Lung (tissue), 16 donors: Measurements from ENCODE around the gene MAG. TPM values are rescaled to one million over a fixed set of nuclear protein-coding genes. Genes with fewer than 3 reads are reported as not detected.

Source experiments
- ATAC-seq: fragments of 200-7000 bp; cut with Tn5 transposase; one replicate; pipeline ENCODE4 v1.9.1; 2020; ENCODE audit warnings: moderate number of reproducible peaks; ENCODE audit not compliant: insufficient read depth, low FRiP score
- DNase-seq, 3 donors: peaks; one replicate each; pipeline ENCODE4 v3.0.0-alpha.2; 2013 to 2017
- H3K27ac ChIP-seq, 2 donors: one replicate each; pipeline ENCODE4 v1.5.1; 2013; ENCODE audit warnings: mild to moderate bottlenecking in 2 of 2, moderate library complexity in 2 of 2, control low read depth in 1 of 2, inconsistent platforms in 1 of 2, low read depth in 1 of 2, low read length in 1 of 2
- H3K27me3 ChIP-seq, 3 donors: one replicate each; pipeline ENCODE4 v1.5.1; 2013; ENCODE audit warnings: low read length in 2 of 3; ENCODE audit not compliant: control insufficient read depth in 3 of 3, insufficient read depth in 3 of 3
- H3K36me3 ChIP-seq, 4 donors: one replicate each; pipeline ENCODE4 v1.5.1; 2013; ENCODE audit warnings: low read length in 4 of 4, mild to moderate bottlenecking in 1 of 4, moderate library complexity in 1 of 4; ENCODE audit not compliant: control insufficient read depth in 4 of 4, insufficient read depth in 4 of 4
- H3K4me1 ChIP-seq, 5 donors: one replicate each; pipeline ENCODE4 v1.5.1; 2013; ENCODE audit warnings: low read length in 5 of 5, mild to moderate bottlenecking in 2 of 5, moderate library complexity in 1 of 5; ENCODE audit not compliant: control insufficient read depth in 5 of 5, insufficient read depth in 5 of 5
- H3K4me3 ChIP-seq: one replicate; pipeline ENCODE4 v1.5.1; 2013; ENCODE audit warnings: mild to moderate bottlenecking, control low read depth, moderate library complexity
- H3K9ac ChIP-seq, 2 donors: one replicate each; pipeline ENCODE4 v1.5.1; 2013; ENCODE audit warnings: low read length in 2 of 2, control low read depth in 1 of 2; ENCODE audit not compliant: insufficient read depth in 1 of 2
- H3K9me3 ChIP-seq, 4 donors: one replicate each; pipeline ENCODE4 v1.5.1; 2013; ENCODE audit warnings: low read length in 3 of 4, mild to moderate bottlenecking in 1 of 4, moderate library complexity in 1 of 4; ENCODE audit not compliant: control insufficient read depth in 4 of 4, insufficient read depth in 3 of 4
- CTCF ChIP-seq: IDR thresholded peaks from 2 replicates; pipeline ENCODE4 v1.5.1; 2012; ENCODE audit warnings: mild to moderate bottlenecking; ENCODE audit errors: control extremely low read depth, extremely low read depth
- WGBS, 2 donors: extraction: QIAGEN DNeasy Blood & Tissue Kit; methylation state at CpG; one replicate each; pipeline ENCODE4 v1.1.7; 2013; 5-methylcytosine and 5-hydroxymethylcytosine counted together
- long read RNA-seq, 5 donors: transcript quantifications; one replicate each; lab custom pipeline, GENCODE V29; 2026
- polyA plus RNA-seq, 2 donors: library from polyadenylated mRNA; stranded (reverse); fragments of 200-250 nt; gene quantifications; one replicate each; pipeline ENCODE4 v1.2.1, GENCODE V29; 2013
- total RNA-seq, 2 donors: library from RNA; depleted of rRNA in 1 of 2; stranded (reverse); fragments of >200 nt in 1 of 2; gene quantifications; one replicate each; pipeline ENCODE4 v1.2.1, GENCODE V29; 2014 to 2021
- donor health status: control.
- donor health status: control.
- donor health status: Bipolar disorder and iron deficiency.
- donor health status: healthy.
- donor health status: DM: yes; HTN: yes; CAD: no.

Gene MAG
- total RNA-seq (1 to 10 TPM; 1.5 to 8.8 TPM), polyA plus RNA-seq (1 to 10 TPM in 1 of 2 donors, under 1 TPM in 1; 0.08 to 2.3 TPM)
- long read RNA-seq, donor 1 = 0 reads
- long read RNA-seq, donor 2, partial matches to known transcripts = 0 of 1 reads
- long read RNA-seq, donor 2, other reads (novel, unspliced or antisense) = 0 of 1 reads
- long read RNA-seq, donor 3 = 0 reads
- long read RNA-seq, donor 4 = 0 reads
- long read RNA-seq, donor 5 = 0 reads

- Histone ChIP-seq H3K9ac (no peak within 1 kb of the TSS), H3K4me1 (peaks cover 0 to 43% (median 11%) of the 10 kb centered on the region in 5 donors), H3K36me3 (no peaks in the 10 kb centered on the region), H3K4me3 (no peak within 1 kb of the TSS), H3K27ac (no peak within 1 kb of the TSS), H3K27me3 (peaks cover 0 to 2% (median 0%) of the 10 kb centered on the region in 3 donors), H3K9me3 (peaks cover 0 to 2% (median 0%) of the 10 kb centered on the region in 4 donors)
- DNase-seq (no peak), ATAC-seq (no peak)
- WGBS, 2 donors = 78 to 79% methylated on average over 12 of the region's 12 CpGs
- TF ChIP-seq CTCF = no peak
Observed at GRCh38 chr19:35291916-35292315, at the start of gene MAG. TSS of gene MAG (plus strand) at chr19:35292161. CDS start at chr19:35295409, 3,248 bp downstream.

GRCh38 chr19:35246466-35247092, 45.4 kb upstream of the MAG start:
- peaks cover 0 to 4% (median 0%) of the 10 kb centered on the region in 5 donors for H3K4me1 ChIP-seq
- no peak overlapping the region for H3K9ac ChIP-seq
- 62 to 69% methylated on average over 4 of the region's 4 CpGs for WGBS, 2 donors
- H3K27me3 ChIP-seq = peaks cover 0 to 24% (median 14%) of the 10 kb centered on the region in 3 donors
- H3K4me3 ChIP-seq = no peak overlapping the region
- TF ChIP-seq CTCF = no peak
- peaks cover 0 to 3% (median 0%) of the 10 kb centered on the region in 4 donors for H3K36me3 ChIP-seq
- no peak overlapping the region for H3K27ac ChIP-seq
- DNase-seq (no peak), ATAC-seq (no peak)
- no peaks in the 10 kb centered on the region for H3K9me3 ChIP-seq

GRCh38 chr19:35247526-35248309, 44.2 kb upstream of the MAG start:
- Histone ChIP-seq H3K9me3 (no peaks in the 10 kb centered on the region), H3K9ac (peak overlapping the region in 1 of 2 donors; percentile 60), H3K36me3 (peaks cover 0 to 4% (median 0%) of the 10 kb centered on the region in 4 donors), H3K4me1 (peaks cover 0 to 4% (median 0%) of the 10 kb centered on the region in 5 donors), H3K27ac (peak overlapping the region; percentile 59 to 94), H3K27me3 (peaks cover 0 to 24% (median 14%) of the 10 kb centered on the region in 3 donors), H3K4me3 (peak overlapping the region; percentile 70)
- TF ChIP-seq CTCF = peak; percentile 11
- peak; percentile 78 for ATAC-seq
- DNase-seq = peak; percentile 75 to 87 (median 85)
- WGBS, 2 donors = 4 to 7% methylated on average over 42 of the region's 42 CpGs
